ENCODE results near the gene ULK4.
"Not testable (repeated sequence)": the region's sequence is repeated elsewhere in the genome, so short reads cannot be mapped to it uniquely, and the experiment has no call there.

Gene ULK4

DNA sequence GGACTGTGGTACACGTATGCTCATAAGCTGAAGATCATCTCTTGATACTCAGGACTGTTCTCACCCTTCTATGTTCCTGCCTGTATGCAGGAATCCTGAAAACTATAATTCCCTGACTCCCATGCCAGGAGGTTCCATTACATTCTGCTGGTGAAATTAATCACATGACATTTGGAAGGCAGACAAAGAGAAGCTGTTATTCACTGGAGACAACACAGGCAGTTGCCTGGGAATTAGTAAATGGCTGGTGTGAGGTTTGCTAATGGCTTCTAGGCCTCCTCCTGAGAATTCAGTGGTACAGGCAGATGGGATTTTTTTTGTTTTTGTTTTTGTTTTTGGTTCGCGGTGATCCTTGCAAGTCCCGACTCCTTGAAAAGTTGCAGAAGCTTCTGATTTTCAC, 671.2 kb downstream of the ULK4 start:
- TF ChIP-seq, protein P1, sequence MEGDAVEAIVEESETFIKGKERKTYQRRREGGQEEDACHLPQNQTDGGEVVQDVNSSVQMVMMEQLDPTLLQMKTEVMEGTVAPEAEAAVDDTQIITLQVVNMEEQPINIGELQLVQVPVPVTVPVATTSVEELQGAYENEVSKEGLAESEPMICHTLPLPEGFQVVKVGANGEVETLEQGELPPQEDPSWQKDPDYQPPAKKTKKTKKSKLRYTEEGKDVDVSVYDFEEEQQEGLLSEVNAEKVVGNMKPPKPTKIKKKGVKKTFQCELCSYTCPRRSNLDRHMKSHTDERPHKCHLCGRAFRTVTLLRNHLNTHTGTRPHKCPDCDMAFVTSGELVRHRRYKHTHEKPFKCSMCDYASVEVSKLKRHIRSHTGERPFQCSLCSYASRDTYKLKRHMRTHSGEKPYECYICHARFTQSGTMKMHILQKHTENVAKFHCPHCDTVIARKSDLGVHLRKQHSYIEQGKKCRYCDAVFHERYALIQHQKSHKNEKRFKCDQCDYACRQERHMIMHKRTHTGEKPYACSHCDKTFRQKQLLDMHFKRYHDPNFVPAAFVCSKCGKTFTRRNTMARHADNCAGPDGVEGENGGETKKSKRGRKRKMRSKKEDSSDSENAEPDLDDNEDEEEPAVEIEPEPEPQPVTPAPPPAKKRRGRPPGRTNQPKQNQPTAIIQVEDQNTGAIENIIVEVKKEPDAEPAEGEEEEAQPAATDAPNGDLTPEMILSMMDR (IDR thresholded peaks at IDR 0.05), result no peak
- Histone ChIP-seq H3K9me3 (no peaks in the 10 kb centered on the region), H3K4me3 (ENCODE audit: low read depth in 1 of 2, low read length in 1 of 2) (no peak overlapping the region), H3K27me3 (no peaks in the 10 kb centered on the region), H3K27ac (no peak overlapping the region), H3K36me3 (no peaks in the 10 kb centered on the region), H3K4me1 (ENCODE audit: control insufficient read depth in 1 of 2, insufficient read depth in 1 of 2, low read depth in 1 of 2, low read length in 1 of 2) (no peaks in the 10 kb centered on the region)

DNA sequence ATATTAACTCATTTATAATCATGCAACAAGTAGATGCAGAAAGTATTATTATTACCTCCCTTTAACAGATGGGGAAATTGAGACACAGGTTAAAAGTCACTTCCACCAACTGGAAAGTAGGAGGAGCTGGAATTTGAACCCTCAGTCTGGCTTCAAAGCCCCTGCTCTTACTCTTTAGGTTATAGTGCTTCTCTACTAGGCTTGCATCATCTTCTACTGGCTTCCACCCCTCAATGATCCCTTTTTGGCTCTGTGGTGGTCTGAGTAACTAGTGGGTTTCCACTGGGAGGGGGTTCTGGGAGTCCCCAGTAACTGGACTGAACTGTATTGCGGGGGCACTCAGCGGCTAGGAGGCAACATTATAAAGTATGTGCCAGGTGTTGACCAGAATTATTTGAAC, 671.6 kb downstream of the ULK4 start:
- TF ChIP-seq, protein P1 (IDR thresholded peaks at IDR 0.05), result no peak
- H3K36me3 ChIP-seq, result no peaks in the 10 kb centered on the region
- H3K9me3 ChIP-seq, result no peaks in the 10 kb centered on the region
- no peaks in the 10 kb centered on the region for H3K4me1 ChIP-seq (ENCODE audit: control insufficient read depth in 1 of 2, insufficient read depth in 1 of 2, low read depth in 1 of 2, low read length in 1 of 2)
- no peak overlapping the region for H3K27ac ChIP-seq
- H3K27me3 ChIP-seq, result no peaks in the 10 kb centered on the region
- no peak overlapping the region for H3K4me3 ChIP-seq (ENCODE audit: low read depth in 1 of 2, low read length in 1 of 2)

DNA sequence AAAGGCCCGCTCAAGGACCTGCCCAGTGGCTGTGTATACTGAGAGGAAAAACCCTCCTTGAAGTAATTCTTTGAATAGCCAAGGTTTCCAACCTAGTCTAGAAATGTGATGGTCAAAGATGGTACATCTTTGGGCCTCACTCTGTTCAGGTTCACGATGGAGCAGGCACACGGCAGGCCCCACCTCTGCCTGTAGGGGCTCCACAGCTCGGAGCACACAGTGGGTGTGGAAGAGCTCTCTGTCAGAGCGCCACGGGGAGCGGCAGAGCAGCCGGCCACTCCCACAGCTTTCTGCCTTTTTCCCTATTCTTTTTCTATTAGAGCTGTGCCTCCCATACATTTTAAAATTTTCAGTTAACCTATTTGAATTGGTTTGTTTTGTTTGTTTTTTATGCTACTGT, 673.1 kb downstream of the ULK4 start:
- Histone ChIP-seq H3K9me3 (no peaks in the 10 kb centered on the region), H3K4me1 (ENCODE audit: control insufficient read depth in 1 of 2, insufficient read depth in 1 of 2, low read depth in 1 of 2, low read length in 1 of 2) (no peaks in the 10 kb centered on the region), H3K27ac (no peak overlapping the region), H3K4me3 (ENCODE audit: low read depth in 1 of 2, low read length in 1 of 2) (no peak overlapping the region), H3K27me3 (no peaks in the 10 kb centered on the region), H3K36me3 (no peaks in the 10 kb centered on the region)
- TF ChIP-seq, protein P1 (IDR thresholded peaks at IDR 0.05), result no peak

DNA sequence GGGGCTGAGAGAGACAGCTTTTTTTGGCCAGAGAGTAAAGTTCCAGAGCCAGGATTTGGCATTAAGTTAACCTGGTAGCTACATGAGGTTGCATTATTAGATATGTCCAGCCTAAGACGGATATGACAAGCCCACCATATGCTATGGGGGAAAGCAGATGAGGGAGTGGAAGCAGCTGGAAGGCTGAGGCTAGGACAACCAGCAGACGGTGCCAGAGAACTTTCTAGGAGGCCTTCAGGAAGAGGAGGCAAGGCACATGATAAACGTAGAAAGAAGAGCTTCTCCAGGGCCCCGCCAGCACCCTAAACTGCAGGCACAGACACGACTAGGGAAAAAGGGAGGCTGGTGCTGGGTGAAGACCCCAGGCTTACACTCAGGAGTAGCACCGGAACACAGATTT, 675.6 kb downstream of the ULK4 start:
- Histone ChIP-seq H3K4me1 (ENCODE audit: control insufficient read depth in 1 of 2, insufficient read depth in 1 of 2, low read depth in 1 of 2, low read length in 1 of 2) (no peaks in the 10 kb centered on the region), H3K9me3 (no peaks in the 10 kb centered on the region), H3K27me3 (no peaks in the 10 kb centered on the region), H3K27ac (no peak overlapping the region), H3K4me3 (ENCODE audit: low read depth in 1 of 2, low read length in 1 of 2) (no peak overlapping the region), H3K36me3 (no peaks in the 10 kb centered on the region)
- TF ChIP-seq, protein P1 (IDR thresholded peaks at IDR 0.05), result no peak

DNA sequence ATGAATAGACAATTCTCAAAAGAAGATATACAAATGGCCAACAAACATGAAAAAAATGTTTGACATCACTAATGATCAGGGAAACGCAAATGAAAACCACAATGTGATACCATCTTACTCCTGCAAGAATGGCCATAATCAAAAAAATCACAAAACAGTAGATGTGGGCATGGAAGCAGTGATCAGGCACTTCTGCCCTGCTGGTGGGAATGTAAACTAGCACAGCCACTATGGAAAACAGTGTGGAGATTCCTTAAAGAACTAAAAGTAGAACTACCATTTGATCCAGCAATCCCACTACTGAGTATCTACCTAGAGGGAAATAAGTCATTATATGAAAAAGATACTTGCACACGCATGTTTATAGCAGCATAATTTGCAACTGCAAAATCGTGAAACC, 677.0 kb downstream of the ULK4 start:
- H3K4me1 ChIP-seq (ENCODE audit: control insufficient read depth in 1 of 2, insufficient read depth in 1 of 2, low read depth in 1 of 2, low read length in 1 of 2); H3K36me3 ChIP-seq; H3K9me3 ChIP-seq: not testable (repeated sequence)

DNA sequence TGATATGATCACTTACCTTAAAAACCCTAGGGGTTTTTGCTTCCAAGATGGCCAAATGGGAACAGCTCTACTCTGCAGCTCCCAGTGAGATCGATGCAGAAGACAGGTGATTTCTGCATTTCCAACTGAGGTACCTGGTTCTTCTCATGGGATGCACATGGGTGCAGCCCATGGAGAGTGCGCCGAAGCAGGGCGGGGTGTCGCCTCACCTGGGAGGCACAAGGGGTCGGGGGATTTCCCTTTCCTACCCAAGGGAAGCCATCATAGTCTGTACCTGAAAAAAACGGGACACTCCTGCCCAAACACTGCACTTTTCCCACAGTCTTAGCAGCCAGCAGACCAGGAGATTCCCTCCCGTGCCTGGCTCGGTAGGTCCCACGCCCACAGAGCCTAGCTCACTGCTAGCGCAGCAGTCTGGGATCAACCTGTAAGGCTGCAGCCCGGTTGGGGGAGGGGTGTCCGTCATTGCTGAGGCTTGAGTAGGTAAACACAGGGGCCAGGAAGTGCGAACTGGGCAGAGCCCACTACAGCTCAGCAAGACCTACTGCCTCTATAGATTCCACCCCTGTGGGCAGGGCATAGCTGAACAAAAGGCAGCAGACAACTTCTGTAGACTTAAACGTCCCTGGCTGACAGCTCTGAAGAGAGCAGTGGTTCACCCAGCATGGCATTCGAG, 684.0 kb downstream of the ULK4 start:
- no peak overlapping the region for H3K4me3 ChIP-seq (ENCODE audit: low read depth in 1 of 2, low read length in 1 of 2)

More for the DNA sequence above, 677.0 kb downstream of the ULK4 start:
- H3K27ac ChIP-seq; H3K4me3 ChIP-seq (ENCODE audit: low read depth in 1 of 2, low read length in 1 of 2); H3K27me3 ChIP-seq: not testable (repeated sequence)

More for the DNA sequence above, 684.0 kb downstream of the ULK4 start:
- H3K27me3 ChIP-seq, result no peaks in the 10 kb centered on the region
- H3K4me1 ChIP-seq (ENCODE audit: control insufficient read depth in 1 of 2, insufficient read depth in 1 of 2, low read depth in 1 of 2, low read length in 1 of 2), result no peaks in the 10 kb centered on the region
- TF ChIP-seq, protein P1 (IDR thresholded peaks at IDR 0.05), result no peak
- no peak overlapping the region for H3K27ac ChIP-seq
- H3K36me3 ChIP-seq, result no peaks in the 10 kb centered on the region
- no peaks in the 10 kb centered on the region for H3K9me3 ChIP-seq

Data from neutrophil (primary cell).